H1 (cell line): ENCODE measurements around the gene IL6R. TPM values are rescaled to one million over a fixed set of nuclear protein-coding genes. Genes with fewer than 3 reads are reported as not detected.

Experiments used
- CTCF ChIA-PET: fragments of 300-600 bp; sonication (Branson Sonifier 250); formaldehyde crosslinking; loops from one replicate; lab custom pipeline; 2021; ENCODE audit not compliant: partially characterized antibody; lab: Charles Lee
- POLR2A ChIA-PET: fragments of 300-600 bp; sonication (Branson Sonifier 250); formaldehyde crosslinking; loops from one replicate; lab custom pipeline; 2021; ENCODE audit warnings: inconsistent platforms; ENCODE audit not compliant: partially characterized antibody; lab: Charles Lee
- DNase-seq, 2 experiments: peaks; one replicate each; pipeline versions ENCODE4 v3.0.0 to v3.0.0-alpha.2; 2010 to 2022; ENCODE audit warnings: low spot score in 2 of 2, low read depth in 1 of 2, mixed read lengths in 1 of 2
- FAIRE-seq: peaks from 2 replicates; lab custom pipeline; 2011; peaks lifted over from hg19 to GRCh38; lab: Jason Lieb, UNC
- H2AFZ ChIP-seq: 2 replicates; pipeline ENCODE4 v1.8.1; 2012; ENCODE audit warnings: low read length, inconsistent platforms
- H2AK5ac ChIP-seq: 2 replicates; pipeline ENCODE4 v1.6.1; 2013; ENCODE audit warnings: low read depth, low read length
- H2BK120ac ChIP-seq: replicated peaks from 2 replicates; pipeline ENCODE3; 2013; ENCODE audit warnings: low read depth, low read length, inconsistent platforms
- H2BK12ac ChIP-seq: 2 replicates; pipeline ENCODE4 v1.6.1; 2013; ENCODE audit warnings: low read depth, low read length
- H2BK15ac ChIP-seq: 2 replicates; pipeline ENCODE4 v1.6.1; 2013; ENCODE audit warnings: low read length
- H2BK20ac ChIP-seq: 2 replicates; pipeline ENCODE4 v1.6.1; 2013; ENCODE audit warnings: low read length
- H2BK5ac ChIP-seq: 2 replicates; pipeline ENCODE4 v1.6.1; 2013; ENCODE audit warnings: low read depth, low read length
- H3K14ac ChIP-seq: 2 replicates; pipeline ENCODE4 v1.6.1; 2013; ENCODE audit warnings: inconsistent platforms; ENCODE audit not compliant: insufficient read length
- H3K18ac ChIP-seq: 2 replicates; pipeline ENCODE4 v1.6.1; 2013; ENCODE audit warnings: low read length; ENCODE audit errors: extremely low read depth
- H3K23ac ChIP-seq: 2 replicates; pipeline ENCODE4 v1.6.1; 2013; ENCODE audit warnings: inconsistent platforms; ENCODE audit not compliant: insufficient read length
- H3K23me2 ChIP-seq: 2 replicates; pipeline ENCODE4 v1.6.1; 2013; ENCODE audit warnings: low read depth, low read length
- H3K27ac ChIP-seq: 2 replicates; pipeline ENCODE4 v1.6.1; 2011; ENCODE audit warnings: low read depth, low read length, inconsistent platforms
- H3K27me3 ChIP-seq, 4 experiments: replicated peaks in 1 of 4; 1 replicate in 1 of 4; 2 replicates in 3 of 4; pipeline versions ENCODE4 v1.6.1 to v1.8.1; 2011 to 2013; ENCODE audit warnings: low read length in 3 of 4, mild to moderate bottlenecking in 3 of 4, inconsistent platforms in 2 of 4, mixed read lengths in 2 of 4, moderate library complexity in 1 of 4; ENCODE audit not compliant: control insufficient read depth in 3 of 4, insufficient read depth in 3 of 4; ENCODE audit errors: extremely low read depth in 1 of 4
- H3K36me3 ChIP-seq, 4 experiments: 2 replicates each; pipeline versions ENCODE4 v1.6.1 to v1.8.1; 2011 to 2013; ENCODE audit warnings: mild to moderate bottlenecking in 4 of 4, low read length in 3 of 4, moderate library complexity in 2 of 4, control low read depth in 1 of 4, inconsistent platforms in 1 of 4; ENCODE audit not compliant: insufficient read depth in 4 of 4, control insufficient read depth in 2 of 4
- H3K4ac ChIP-seq: replicated peaks from 2 replicates; pipeline ENCODE3; 2013; ENCODE audit warnings: low read length, low read depth, mixed read lengths, inconsistent platforms; ENCODE audit not compliant: insufficient read length
- H3K4me1 ChIP-seq, 4 experiments: replicated peaks in 1 of 4; 1 replicate in 1 of 4; 2 replicates in 3 of 4; pipeline versions ENCODE4 v1.6.1 to v1.8.1; 2011 to 2013; ENCODE audit warnings: low read length in 3 of 4, inconsistent platforms in 2 of 4, mixed read lengths in 1 of 4; ENCODE audit not compliant: insufficient read depth in 4 of 4, control insufficient read depth in 3 of 4
- H3K4me2 ChIP-seq, 2 experiments: 2 replicates each; pipeline versions ENCODE4 v1.6.1 to v1.8.1; 2011 to 2013; ENCODE audit warnings: low read depth in 2 of 2, low read length in 2 of 2, control low read depth in 1 of 2, inconsistent platforms in 1 of 2, mild to moderate bottlenecking in 1 of 2; ENCODE audit not compliant: insufficient read depth in 1 of 2
- H3K4me3 ChIP-seq, 4 experiments: fragments of 200-600, 300-600 bp in 1 of 4; sonication (generic), shearing (Covaris generic), sonication (Bioruptor Twin) in 1 of 4; 2 replicates each; pipeline versions ENCODE4 v1.5.1 to v1.8.1; 2011 to 2016; ENCODE audit warnings: low read length in 4 of 4, low read depth in 3 of 4, control low read depth in 2 of 4, inconsistent platforms in 2 of 4, mild to moderate bottlenecking in 2 of 4, mixed read lengths in 1 of 4, moderate library complexity in 1 of 4; ENCODE audit not compliant: insufficient read depth in 2 of 4; ENCODE audit errors: extremely low read depth in 1 of 4
- H3K56ac ChIP-seq: replicated peaks from 2 replicates; pipeline ENCODE3; 2013; ENCODE audit warnings: low read depth, mild to moderate bottlenecking, mixed read lengths, low read length, inconsistent platforms; ENCODE audit not compliant: insufficient read length
- H3K79me1 ChIP-seq: 2 replicates; pipeline ENCODE4 v1.6.1; 2013; ENCODE audit warnings: low read depth, low read length, control low read depth
- H3K79me2 ChIP-seq, 2 experiments: 2 replicates each; pipeline versions ENCODE4 v1.6.1 to v1.8.1; 2012 to 2013; ENCODE audit warnings: low read length in 2 of 2, mild to moderate bottlenecking in 2 of 2, inconsistent platforms in 1 of 2; ENCODE audit not compliant: insufficient read depth in 2 of 2, control insufficient read depth in 1 of 2
- H3K9ac ChIP-seq, 4 experiments: replicated peaks in 1 of 4; 1 replicate in 1 of 4; 2 replicates in 3 of 4; pipeline versions ENCODE4 v1.6.1 to v1.8.1; 2011 to 2013; ENCODE audit warnings: low read depth in 3 of 4, low read length in 3 of 4, control low read depth in 2 of 4, mild to moderate bottlenecking in 2 of 4, moderate library complexity in 2 of 4, inconsistent platforms in 1 of 4; ENCODE audit errors: extremely low read depth in 1 of 4
- H3K9me3 ChIP-seq, 2 experiments: 2 replicates each; pipeline versions ENCODE4 v1.6.1 to v1.8.1; 2012 to 2013; ENCODE audit warnings: mild to moderate bottlenecking in 2 of 2, moderate library complexity in 2 of 2, control low read depth in 1 of 2, inconsistent platforms in 1 of 2, low read depth in 1 of 2, low read length in 1 of 2, mixed read lengths in 1 of 2; ENCODE audit not compliant: insufficient read depth in 2 of 2
- H4K20me1 ChIP-seq, 2 experiments: replicated peaks in 1 of 2; 2 replicates each; pipeline versions ENCODE3 to v1.8.1; 2011 to 2013; ENCODE audit warnings: inconsistent platforms in 2 of 2, low read length in 2 of 2, mild to moderate bottlenecking in 1 of 2; ENCODE audit not compliant: insufficient read depth in 2 of 2, control insufficient read depth in 1 of 2
- H4K5ac ChIP-seq: 2 replicates; pipeline ENCODE4 v1.6.1; 2013; ENCODE audit warnings: low read length, low read depth, mixed read lengths, inconsistent platforms; ENCODE audit not compliant: insufficient read length
- H4K8ac ChIP-seq: 2 replicates; pipeline ENCODE4 v1.8.0; 2013; ENCODE audit warnings: mild to moderate bottlenecking, moderate library complexity, low read length, inconsistent platforms; ENCODE audit not compliant: insufficient read depth; ENCODE audit errors: extremely low read depth
- H4K91ac ChIP-seq: replicated peaks from 2 replicates; pipeline ENCODE3; 2013; ENCODE audit warnings: low read length, mixed read lengths, inconsistent platforms; ENCODE audit not compliant: insufficient read length
- ASH2L ChIP-seq: fragments of 200-600, 300-600 bp; sonication (generic); IDR thresholded peaks from one replicate; pipeline ENCODE4 v1.7.1; 2017; ENCODE audit warnings: low read length
- EZH2 ChIP-seq: fragments of 200-600 bp; sonication (generic); IDR thresholded peaks from 2 replicates; pipeline ENCODE4 v1.7.1; 2012; ENCODE audit warnings: low read depth, mild to moderate bottlenecking, moderate library complexity, low read length, inconsistent platforms; ENCODE audit not compliant: severe bottlenecking
- GTF2F1 ChIP-seq: IDR thresholded peaks from 2 replicates; pipeline ENCODE4 v1.6.1; 2012; ENCODE audit warnings: low read depth, low read length, improper control_type of control experiment, borderline replicate concordance
- HDAC2 ChIP-seq, 2 experiments: fragments of 300-600 bp in 1 of 2; sonication (generic) in 1 of 2; IDR thresholded peaks; 2 replicates each; pipeline ENCODE4 v1.6.1; 2011 to 2012; ENCODE audit warnings: low read depth in 2 of 2, low read length in 2 of 2, mild to moderate bottlenecking in 2 of 2, moderate library complexity in 2 of 2, borderline replicate concordance in 1 of 2, inconsistent platforms in 1 of 2
- NANOG ChIP-seq: IDR thresholded peaks from 2 replicates; pipeline ENCODE4 v1.6.1; 2011; ENCODE audit warnings: low read length, low read depth, mild to moderate bottlenecking, inconsistent platforms; ENCODE audit not compliant: insufficient read depth, poor library complexity, severe bottlenecking
- NRF1 ChIP-seq: IDR thresholded peaks from 2 replicates; pipeline ENCODE4 v1.6.1; 2011; ENCODE audit warnings: mild to moderate bottlenecking, low read depth, low read length, improper control_type of control experiment
- TAF1 ChIP-seq: IDR thresholded peaks from 2 replicates; pipeline ENCODE4 v1.6.1; 2011; ENCODE audit warnings: mild to moderate bottlenecking, low read depth, low read length
- TAF7 ChIP-seq: optimal IDR thresholded peaks from 2 replicates; pipeline ENCODE3; 2011; ENCODE audit warnings: low read depth, mild to moderate bottlenecking, inconsistent platforms, low read length, moderate library complexity, borderline replicate concordance
- YY1 ChIP-seq: IDR thresholded peaks from 2 replicates; pipeline ENCODE4 v1.6.1; 2011; ENCODE audit warnings: low read depth, mild to moderate bottlenecking, low read length
- WGBS, 2 experiments: shearing (Covaris generic) in 1 of 2; methylation state at CpG; one replicate each; pipeline versions ENCODE4 v1.1.6 to v1.1.7; 2013 to 2015; ENCODE audit warnings: low lambda C conversion rate in 2 of 2, mixed read lengths in 2 of 2, inconsistent platforms in 1 of 2, low coverage in 1 of 2, missing lambda C conversion rate in 1 of 2; ENCODE audit not compliant: insufficient replicate concordance in 2 of 2, insufficient coverage in 1 of 2, insufficient read length in 1 of 2; ENCODE audit errors: extremely low coverage in 1 of 2, missing lambda C conversion rate in 1 of 2; 5-methylcytosine and 5-hydroxymethylcytosine counted together
- polyA plus RNA-seq, 7 experiments: library from polyadenylated mRNA; depleted of rRNA in 3 of 7; stranded (reverse) in 5 of 7; unstranded in 2 of 7; fragments of >200 nt in 5 of 7; fragments of 200-250 nt in 2 of 7; gene quantifications; 1 replicate in 5 of 7; 2 replicates in 1 of 7; 4 replicates in 1 of 7; pipeline versions ENCODE4 v1.2.1 to v1.2.3, GENCODE V29; 2011 to 2013; ENCODE audit warnings: missing spikeins in 2 of 7, mixed read lengths in 2 of 7
- total RNA-seq: library from RNA; stranded (reverse); fragmentation: NEBNext Ultra II Directional; extraction: Animal tissue kit (Norgen Biotek cat#: 25700); gene quantifications from 2 replicates; pipeline ENCODE4 v1.2.1, GENCODE V29; 2021

IL6R gene
- total and polyA plus RNA-seq, 2 of the 8 experiments (the other 6 are each of a cell fraction or from before 2014, with no cell fraction given), result 2.3 to 3.0 TPM

GRCh38 chr1:154430903-154431302, 25.8 kb downstream of the IL6R start:
- Histone ChIP-seq H3K36me3 (no peaks in the 10 kb centered on the region), H4K20me1 (no peaks in the 10 kb centered on the region), H2BK120ac (no peak overlapping the region), H4K5ac (no peak overlapping the region), H3K56ac (no peak overlapping the region), H3K9me3 (no peaks in the 10 kb centered on the region), H2BK5ac (no peak overlapping the region), H3K4me2 (peak overlapping the region; percentile 18 to 20; a peak in 2 of 4 replicates), H3K4ac (no peak overlapping the region), H2AK5ac (no peak overlapping the region), H3K4me1 (peaks cover 8 to 20% (median 16%) of the 10 kb centered on the region in 4 experiments), H3K23me2 (no peaks in the 10 kb centered on the region), H3K4me3 (0 out of 8 replicates have a peak overlapping the region, but pooled peaks of 1 of the 4 experiments have one; percentile 10), H3K27ac (no peak overlapping the region), H4K8ac (no peak overlapping the region), H2AFZ (no peak overlapping the region), H2BK12ac (no peak overlapping the region), H3K14ac (no peak overlapping the region), H3K18ac (no peak overlapping the region), H2BK20ac (no peak overlapping the region; the same call in 1 of the 2 replicates), H3K79me1 (no peaks in the 10 kb centered on the region), H3K9ac (no peak overlapping the region), H3K23ac (no peak overlapping the region), H4K91ac (no peak overlapping the region), H3K27me3 (peaks cover 0 to 2% (median 0%) of the 10 kb centered on the region in 4 experiments; a peak in 1 of 7 replicates), H3K79me2 (no peaks in the 10 kb centered on the region), H2BK15ac (no peak overlapping the region)
- CTCF ChIA-PET, result interaction anchor here (0.9 to 5.6 kb wide), 10 partner anchors 9 to 116 kb away, joined by 3 to 27 read pairs (median 4); no protein-coding TSS in a partner anchor
- no peak for DNase-seq
- WGBS, 2 experiments, result 33% methylated on average over 11 of the region's 11 CpGs; no CpG with 5 or more reads in 1 of the 2 experiments
- POLR2A ChIA-PET, result interaction anchor here (1.1 kb wide), 1 partner anchor 8 kb away, joined by 3 read pairs; no protein-coding TSS in a partner anchor
- TF ChIP-seq TAF1, result no peak
- no peak for TF ChIP-seq NANOG
- no peak for TF ChIP-seq TAF7
- TF ChIP-seq EZH2, result no peak
- TF ChIP-seq HDAC2 (IDR thresholded peaks at IDR 0.05; ENCODE audit: borderline replicate concordance in 1 of 2, low read depth in 2 of 2, low read length in 2 of 2), result no peak
- no peak for TF ChIP-seq ASH2L
- TF ChIP-seq GTF2F1, result no peak
- no peak for TF ChIP-seq YY1
- no peak for TF ChIP-seq NRF1
- peak; percentile 32 for FAIRE-seq
